Esophagus mucosa (tissue), 1 donor: Measurements from ENCODE around the gene LY6G6C. TPM values are rescaled to one million over a fixed set of nuclear protein-coding genes. Genes with fewer than 3 reads are reported as not detected.
"Not testable (repeated sequence)": the region's sequence is repeated elsewhere in the genome, so short reads cannot be mapped to it uniquely, and the experiment has no call there.

Experiments used
- ATAC-seq: fragments of 200-7000 bp; cut with Tn5 transposase; one replicate; pipeline ENCODE4 v1.9.1; 2020
- total RNA-seq: library from RNA; stranded (reverse); gene quantifications from one replicate; pipeline ENCODE4 v1.2.4, GENCODE V29; 2023
- donor health status: DM: yes; HTN: yes; CAD: no.

The LY6G6C gene
- total RNA-seq, 1 donor from 2014 or later: 10.8 TPM

DNA sequence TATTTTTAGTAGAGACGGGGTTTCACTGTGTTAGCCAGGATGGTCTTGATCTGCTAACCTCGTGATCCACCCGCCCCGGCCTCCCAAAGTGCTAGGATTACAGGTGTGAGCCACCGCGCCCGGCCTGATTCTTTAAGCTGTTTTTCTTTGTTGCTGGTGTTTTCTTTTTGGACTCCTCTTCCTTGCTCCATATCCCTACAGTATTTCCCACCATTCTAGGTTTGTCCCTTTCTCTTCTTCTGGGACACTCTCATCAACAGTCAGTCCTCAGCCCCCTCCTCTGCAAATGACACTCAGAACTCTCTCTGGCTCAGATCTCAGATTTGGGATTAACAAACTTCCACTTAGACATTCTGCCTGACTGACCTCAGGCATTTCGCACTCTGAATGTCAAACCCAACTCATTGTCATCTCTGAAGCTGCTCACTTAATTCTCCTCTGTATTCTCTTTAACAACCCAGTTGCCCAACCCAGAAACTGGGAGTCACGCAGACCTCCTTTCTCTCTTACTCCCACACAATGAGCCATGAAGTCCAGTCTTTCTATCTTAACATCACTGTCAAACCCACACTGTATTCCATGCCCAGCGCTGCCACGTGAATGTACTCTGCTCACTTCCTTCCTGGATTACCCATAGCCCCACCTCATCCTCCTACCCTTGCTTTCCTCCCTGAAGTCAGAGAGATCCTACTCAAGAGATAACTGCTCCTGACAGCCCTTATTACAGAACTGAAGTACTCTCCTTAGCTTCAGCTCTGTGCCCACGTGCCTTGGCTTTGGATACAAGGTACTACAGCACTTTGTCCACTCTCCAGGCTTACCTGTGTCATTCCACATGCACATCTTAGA is 4.2 kb upstream of the LY6G6C start:
- no peak for ATAC-seq

DNA sequence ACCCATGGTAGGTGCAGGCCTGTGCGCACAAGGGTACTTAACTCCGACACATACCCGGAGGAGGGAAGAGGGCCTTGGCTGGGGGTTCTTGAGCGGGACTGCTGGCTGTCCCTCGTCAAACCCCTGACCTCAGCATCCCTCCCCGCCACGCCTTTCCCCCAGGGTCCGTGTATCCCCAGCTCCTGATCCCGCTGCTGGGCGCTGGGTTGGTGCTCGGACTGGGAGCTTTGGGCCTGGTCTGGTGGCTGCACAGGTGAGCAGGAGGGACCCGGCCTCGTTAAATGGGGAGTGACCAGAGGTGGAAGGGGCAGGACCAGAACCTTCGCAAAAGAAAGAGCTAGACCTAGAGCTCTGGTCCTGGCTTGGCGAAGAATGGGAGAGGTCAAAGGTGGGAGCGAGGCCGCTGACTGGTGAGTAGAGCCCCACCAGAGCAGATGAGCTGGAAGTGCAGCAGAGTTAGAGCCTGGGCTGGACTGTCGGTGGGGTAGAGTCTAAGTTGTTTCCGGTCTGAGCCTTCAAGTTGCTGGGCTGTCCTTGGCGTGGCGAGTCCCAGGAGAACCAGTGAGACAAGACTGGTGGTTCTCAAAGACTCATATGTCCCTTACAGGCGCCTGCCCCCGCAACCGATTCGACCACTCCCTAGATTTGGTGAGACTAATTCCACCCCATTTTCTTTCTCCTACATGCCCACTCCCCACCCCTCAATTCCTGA is 2.6 kb upstream of the LY6G6C start:
- ATAC-seq: no peak

DNA sequence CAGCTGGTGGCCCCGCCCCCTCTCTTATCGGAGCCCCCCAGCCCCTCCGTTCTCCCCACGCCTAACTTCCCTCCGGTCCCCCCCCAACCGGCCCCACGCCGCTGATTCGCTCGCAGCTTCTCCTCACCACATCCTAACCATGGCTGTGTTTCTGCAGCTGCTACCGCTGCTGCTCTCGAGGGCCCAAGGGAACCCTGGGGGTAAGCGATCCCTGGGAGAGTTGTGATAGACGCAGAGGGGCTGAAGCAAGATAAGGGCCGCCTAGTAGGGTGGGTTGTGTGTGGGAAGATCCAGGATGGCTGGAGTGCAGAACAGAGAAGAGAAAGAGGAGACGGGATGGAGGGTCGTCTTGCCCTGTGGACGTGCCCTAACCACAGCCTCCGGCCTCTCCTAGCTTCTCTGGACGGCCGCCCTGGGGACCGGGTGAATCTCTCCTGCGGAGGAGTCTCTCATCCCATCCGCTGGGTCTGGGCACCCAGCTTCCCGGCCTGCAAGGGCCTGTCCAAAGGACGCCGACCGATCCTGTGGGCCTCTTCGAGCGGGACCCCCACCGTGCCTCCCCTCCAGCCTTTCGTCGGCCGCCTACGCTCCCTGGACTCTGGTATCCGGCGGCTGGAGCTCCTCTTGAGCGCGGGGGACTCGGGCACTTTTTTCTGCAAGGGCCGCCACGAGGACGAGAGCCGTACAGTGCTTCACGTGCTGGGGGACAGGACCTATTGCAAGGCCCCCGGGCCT is 1.9 kb upstream of the LY6G6C start, which contains the start of gene MPIG6B:
MPIG6B (plus strand) TSS at position 129 of the 735 bp plus-strand sequence; CDS start at position 140, 11 bp downstream.
- ATAC-seq: no peak

DNA sequence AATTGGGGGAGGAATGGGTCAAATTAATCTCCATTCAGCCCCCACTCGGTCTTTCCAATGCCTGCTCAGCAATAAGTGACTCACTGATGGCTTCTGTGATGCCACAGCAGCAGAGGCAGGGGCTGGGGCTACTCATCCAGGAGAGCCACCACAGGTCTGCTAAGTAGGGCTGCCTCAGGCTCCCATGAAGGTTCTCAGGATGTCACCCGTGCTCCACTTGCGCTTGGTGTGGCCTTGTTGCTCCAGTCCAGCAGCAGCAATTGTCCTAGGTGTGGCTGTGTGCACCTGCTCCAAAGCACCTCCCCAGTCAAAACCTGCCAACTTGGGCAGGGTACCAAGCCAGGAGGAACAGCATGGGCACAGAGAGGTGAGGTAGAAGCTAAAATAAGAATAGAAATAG is 627 bp upstream of the LY6G6C start:
- ATAC-seq: no peak

DNA sequence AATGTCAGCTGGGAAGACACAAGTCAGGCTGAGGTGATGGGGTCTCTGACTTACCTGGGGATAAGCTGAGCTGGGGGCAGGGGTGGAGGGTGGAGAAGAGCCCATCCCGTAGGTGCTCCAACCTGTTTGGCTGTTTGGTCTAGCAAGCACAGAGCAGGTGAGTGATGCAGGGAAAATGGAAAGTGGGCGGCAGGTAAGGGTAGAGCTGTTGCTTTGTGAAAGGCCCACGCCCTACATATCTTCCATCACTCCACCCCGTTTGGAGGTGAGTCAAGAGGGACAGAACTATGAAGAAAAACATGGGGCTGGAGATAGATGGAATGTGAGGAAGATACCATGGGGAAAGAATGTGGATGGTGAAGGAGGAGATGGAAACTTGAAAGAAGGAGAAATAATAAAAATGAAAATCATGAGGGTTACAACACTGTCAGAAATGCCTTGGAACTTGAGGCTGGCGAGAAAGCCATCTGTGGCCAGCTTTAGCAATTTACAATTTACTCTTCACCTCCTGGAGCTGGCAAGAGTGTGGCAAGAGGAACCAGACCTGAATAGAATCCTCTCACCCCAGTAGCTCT is 1.3 kb downstream of the LY6G6C start:
- ATAC-seq: peak; percentile 83

DNA sequence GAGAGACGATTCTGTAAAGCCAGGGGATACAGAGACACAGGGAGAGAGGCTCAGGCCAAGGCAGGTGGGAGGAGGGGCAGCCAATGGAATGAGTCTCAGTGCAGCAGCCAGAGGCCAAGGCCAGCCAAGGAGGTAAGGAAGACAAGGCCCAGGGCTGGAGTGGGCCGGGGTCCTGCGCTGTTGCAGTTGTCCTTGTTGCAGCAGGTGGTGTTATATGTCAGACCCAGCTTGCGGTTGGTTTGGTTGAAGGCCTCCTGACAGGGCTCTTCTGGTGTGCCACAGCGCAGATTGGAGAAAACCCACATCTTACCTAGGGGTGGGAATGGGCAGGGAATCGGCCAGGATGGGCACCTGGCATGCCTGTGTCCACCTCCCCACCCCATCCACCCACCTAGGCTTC is 2.5 kb downstream of the LY6G6C start:
- ATAC-seq: no peak

DNA sequence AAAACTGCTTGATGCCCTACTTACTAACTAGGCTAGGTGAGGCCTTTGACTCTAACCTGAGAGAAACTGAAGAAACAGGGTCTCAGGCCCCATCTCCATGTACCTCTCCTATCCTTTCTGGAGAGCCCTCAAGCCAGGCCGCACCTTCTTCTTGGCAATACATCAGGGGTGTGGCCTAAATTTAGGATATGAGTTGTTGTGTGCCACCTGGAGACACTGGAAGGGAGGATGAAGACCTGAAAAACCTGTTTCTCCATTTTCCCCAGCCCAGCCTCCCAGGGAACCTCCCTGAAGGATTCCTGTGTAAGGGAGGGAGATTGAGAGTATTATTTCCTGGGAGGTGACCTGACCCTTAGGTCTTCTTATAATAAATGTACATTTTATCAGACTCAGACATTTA is 3.3 kb downstream of the LY6G6C start:
- ATAC-seq: peak; percentile 80

DNA sequence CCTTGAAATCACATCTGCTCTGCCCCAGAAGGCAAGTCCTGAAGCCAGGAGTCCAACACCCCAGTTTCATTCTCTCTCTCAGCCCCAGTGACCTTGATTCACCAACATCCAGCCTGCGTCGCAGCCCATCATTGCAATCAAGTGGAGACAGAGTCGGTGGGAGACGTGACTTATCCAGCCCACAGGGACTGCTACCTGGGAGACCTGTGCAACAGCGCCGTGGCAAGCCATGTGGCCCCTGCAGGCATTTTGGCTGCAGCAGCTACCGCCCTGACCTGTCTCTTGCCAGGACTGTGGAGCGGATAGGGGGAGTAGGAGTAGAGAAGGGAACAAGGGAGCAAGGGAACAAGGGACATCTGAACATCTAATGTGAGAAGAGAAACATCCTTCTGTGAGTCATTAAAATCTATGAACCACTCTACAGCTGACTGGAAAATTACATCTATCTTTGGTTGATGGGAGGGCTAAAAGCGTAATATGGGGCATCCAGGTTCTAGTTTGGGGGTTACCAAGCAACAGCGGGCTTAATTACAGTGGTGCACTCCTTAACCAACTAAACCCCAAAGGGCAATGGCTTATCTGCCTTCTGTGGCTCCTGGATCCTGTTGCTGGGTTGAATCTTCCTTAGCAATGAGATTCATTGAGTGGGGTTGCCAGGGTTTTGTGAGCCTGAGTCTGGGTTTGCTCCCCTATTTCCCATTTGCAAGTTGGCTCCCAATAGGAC is 3.9 kb downstream of the LY6G6C start:
- peak; percentile 42 for ATAC-seq

DNA sequence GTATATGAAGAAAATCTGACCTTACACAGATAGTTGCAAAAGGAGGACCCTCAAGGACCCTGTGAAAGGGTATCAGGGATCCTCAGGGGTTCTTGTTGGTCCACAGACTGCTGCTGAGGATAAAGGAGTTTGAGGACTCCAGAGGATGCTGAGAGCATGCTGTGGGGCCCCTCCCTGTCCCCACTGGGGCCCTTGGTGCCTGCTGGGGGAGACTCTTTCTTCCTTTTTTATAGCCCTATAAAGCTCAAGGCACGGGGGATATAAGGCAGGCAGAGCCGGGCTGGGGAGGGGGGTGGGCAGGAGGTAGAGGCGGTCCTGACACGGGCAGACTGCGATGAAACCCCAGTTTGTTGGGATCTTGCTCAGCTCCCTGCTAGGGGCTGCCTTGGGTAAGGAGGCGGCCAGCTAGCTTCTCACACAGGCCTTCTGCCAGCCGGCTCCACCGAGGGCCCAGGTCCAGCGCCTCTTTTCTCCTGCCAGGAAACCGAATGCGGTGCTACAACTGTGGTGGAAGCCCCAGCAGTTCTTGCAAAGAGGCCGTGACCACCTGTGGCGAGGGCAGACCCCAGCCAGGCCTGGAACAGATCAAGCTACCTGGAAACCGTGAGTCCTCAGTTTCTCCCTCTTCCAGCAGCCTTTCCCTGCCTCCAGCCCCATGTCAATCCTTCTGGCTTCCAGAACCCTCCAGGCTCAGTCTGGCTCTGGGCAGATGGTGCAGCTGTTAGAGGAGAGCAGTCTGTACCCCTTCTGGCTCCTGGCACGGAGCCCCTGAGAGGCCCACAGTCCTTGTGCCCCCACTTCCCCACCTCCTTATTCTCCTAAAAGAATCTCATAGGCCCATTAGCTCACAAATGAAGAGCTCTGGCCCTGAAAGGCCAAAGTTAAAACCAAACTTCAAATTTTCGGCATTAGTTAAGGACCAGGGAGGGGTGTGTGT is 6.3 kb downstream of the LY6G6C start, which contains the start of gene LY6G6D:
LY6G6D (plus strand) TSS at position 327 of the 937 bp plus-strand sequence; CDS start at position 335, 8 bp downstream.
- ATAC-seq: no peak

DNA sequence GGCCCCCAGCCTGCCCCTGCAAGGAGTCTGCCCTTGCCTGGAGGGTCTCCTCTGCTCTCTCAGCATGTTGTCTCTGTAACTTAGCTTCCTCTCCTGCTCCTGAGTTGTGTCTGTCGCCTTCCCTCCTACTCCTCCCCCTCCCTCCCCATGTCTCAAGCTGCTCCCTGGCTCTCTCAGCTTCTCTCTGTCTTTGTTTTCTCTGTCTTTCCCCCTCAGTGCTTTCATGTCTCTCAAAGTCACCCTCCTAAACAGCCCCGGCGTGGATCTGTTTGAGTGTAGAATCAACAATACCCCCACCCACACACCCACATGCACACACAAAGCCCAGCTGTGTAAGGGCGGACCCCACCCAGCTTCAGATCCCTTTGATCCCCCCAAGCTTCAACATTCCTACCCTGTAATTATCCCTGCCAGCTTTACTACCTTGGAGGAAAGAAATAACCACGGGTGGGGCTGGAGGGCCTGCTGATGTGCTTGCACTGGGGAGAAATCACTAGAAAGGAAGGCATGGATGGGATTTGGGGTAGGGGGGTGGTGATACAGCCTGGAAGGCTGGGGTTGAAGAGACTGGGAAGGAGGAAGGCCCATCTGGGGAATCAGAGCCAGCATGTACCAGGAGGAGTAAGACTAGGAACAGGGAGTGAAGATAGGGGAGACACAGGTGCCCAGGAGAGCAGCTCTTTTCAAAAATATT is 7.4 kb downstream of the LY6G6C start:
- ATAC-seq: no peak

DNA sequence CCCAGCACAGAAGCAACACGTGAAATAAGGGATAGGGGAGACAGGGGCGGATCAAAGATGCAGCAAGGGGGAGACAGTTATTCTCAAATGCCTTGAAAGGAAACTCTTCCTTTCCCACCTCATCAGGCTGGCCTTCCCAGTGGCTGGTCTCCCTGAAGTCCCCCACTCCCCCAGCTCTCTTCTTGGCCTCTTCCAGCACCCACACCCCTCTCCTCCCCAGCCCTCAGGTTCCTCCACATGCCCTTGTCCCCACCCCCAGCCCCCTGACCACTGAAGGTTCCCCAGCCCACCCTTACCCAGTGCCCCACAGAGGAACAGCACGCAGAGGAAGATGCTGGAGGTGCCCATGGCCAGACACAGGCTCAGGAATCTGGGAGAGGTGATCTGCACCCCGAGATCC is 8.1 kb downstream of the LY6G6C start:
- no peak for ATAC-seq

DNA sequence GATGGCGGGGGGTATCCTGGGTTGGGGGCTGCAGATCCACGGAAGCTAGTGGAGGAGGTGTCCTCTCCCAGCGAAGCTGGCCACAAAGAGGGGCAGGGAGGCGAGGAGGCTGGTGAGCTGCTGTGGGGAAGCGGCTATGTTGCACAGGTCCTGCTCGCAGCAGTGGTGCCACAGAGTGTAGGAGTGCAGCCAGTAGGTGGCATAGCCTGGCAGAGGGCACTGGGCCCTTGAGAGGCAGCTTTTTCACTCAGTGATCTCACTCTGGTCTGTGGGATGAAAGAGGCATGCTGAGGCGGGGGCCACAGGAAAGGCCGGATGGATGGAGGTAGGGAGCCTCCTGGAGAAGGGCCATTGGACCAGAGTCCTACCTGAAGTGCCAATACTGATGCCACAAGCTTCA is 9.2 kb downstream of the LY6G6C start:
- peak; percentile 81 for ATAC-seq

DNA sequence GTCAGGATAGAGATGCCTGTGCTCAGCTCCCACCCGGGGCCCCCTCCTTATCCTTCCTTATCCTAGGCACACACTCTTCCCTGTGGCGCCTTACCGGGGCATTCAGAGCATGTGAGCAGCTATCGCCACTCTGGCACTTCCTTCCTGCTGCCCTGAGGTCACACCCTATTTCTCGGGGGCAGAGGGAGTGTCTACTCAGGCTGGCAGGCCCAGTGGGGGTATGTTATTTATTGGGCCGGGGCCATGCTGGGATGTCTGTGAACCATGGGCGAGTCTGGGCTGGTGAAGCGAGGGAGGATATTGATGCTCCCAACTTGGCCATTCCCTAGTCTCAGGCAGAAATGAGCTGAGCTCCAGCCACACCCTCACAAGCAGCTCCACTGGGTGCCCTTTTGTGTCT is 10.3 kb downstream of the LY6G6C start:
- ATAC-seq: peak; percentile 84

DNA sequence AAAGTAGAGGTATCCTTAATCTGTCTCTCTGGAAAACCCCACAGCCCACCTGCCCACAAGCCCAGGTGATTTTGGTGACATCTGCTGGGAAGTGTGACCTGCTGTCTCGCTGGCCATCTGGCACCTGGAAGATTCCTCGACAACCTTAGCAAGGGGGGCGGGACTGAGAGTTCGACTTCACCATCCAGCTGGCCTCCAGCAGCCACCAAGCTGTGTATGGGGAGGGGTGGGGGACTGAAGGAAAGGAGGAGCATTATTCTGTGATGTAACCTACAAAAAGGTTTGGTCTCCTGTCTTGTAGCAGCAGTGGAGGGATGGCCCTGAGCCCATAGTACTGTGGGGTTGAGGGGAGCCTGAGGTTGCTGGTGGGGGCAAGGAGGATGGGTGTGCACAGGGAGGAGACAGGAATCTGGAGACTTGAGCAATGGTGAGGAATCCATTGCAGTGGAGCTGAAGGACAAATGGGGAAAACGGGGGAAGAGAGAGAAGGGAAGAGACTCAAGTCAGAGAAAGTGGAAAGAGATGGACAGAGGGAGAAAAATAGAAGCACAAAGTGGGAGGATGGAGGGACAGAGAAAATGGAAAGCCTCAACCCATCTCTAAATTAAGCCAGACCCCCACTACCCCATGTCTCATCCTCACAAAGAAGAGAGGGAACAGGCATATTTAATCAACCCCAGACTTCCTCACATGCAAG is 10.9 kb downstream of the LY6G6C start:
- ATAC-seq: no peak

DNA sequence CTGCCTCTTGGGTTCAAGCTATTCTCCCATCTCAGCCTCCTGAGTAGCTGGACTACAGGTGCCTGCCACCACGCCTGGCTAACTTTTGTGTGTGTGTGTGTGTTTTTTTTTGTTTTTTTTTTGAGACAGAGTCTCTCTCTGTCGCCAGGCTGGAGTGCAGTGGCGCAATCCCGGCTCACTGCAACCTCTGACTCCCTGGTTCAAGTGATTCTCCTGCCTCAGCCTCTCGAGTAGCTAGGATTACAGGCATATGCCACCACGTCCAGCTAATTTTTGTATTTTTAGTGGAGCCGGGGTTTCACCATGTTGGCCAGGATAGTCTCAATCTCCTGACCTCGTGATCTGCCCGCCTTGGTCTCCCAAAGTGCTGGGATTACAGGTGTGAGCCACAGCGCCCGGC is 12.4 kb downstream of the LY6G6C start:
- ATAC-seq: not testable (repeated sequence)

DNA sequence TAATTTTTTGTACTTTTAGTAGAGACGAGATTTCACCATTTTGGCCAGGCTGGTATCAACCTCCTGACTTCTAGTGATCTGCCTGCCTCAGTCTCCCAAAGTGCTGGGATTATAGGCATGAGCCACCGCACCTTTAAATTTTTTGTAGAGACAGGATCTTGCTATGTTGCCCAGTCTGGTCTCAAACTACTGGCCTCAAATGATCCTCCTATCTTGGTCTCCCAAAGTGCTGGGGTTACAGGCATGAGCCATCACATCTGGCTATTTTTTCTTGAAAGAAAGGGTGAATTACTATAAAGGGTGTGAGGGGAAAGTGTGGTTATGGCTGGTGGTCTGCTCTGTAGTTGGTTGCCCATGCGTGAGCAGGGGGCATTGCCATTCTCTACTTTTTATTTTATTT is 13.3 kb downstream of the LY6G6C start:
- ATAC-seq: no peak

DNA sequence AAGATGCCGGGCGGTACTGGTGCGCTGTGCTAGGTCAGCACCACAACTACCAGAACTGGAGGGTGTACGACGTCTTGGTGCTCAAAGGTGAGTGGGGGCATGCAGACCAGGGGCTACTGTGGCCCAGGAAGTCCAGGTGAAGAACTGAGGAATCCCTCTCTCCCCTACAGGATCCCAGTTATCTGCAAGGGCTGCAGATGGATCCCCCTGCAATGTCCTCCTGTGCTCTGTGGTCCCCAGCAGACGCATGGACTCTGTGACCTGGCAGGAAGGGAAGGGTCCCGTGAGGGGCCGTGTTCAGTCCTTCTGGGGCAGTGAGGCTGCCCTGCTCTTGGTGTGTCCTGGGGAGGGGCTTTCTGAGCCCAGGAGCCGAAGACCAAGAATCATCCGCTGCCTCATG is 13.8 kb downstream of the LY6G6C start:
- no peak for ATAC-seq

DNA sequence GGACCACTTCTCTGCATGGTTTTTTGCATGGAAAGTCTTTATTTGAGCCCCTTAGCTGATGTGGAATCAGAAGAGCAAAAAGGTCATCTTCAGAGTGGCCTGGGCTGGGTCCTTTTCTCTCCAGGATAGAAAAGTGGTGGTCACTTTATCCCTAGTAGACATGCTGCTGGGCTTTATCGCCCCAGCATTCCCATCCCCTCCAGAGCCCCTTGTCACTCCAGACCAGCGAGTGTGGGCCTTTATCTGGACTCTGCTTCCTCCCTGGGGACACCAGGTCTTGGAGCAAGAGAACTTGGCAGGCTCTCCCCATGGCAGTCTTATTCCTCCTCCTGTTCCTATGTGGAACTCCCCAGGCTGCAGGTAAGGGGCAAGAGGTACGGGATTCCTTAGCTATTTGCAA is 14.9 kb downstream of the LY6G6C start, which contains the start of gene LY6G6F:
LY6G6F (plus strand) TSS at position 268 of the 400 bp plus-strand sequence; CDS start at position 309, 41 bp downstream.
- no peak for ATAC-seq

DNA sequence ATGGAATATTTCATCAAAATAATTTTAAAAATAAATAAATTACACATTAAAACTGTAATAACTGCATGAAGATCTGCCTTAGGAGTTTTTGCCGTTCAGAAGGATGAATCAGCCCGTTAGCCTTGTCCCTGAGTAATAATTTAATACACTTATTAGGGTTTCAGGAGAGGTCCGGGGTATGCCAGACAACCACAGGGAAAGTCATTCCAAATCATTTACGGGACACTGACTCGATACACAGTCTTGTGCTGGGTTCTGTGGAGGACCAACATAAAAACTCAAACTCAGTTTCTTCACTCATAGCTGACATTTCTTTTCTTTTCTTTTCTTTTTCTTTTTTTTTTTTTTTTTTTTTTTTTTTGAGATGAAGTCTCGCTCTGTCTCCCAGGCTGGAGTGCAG is 15.6 kb downstream of the LY6G6C start:
- no peak for ATAC-seq
